Heart left ventricle (tissue), 16 donors: ENCODE data around the gene ARHGAP8. TPM values are rescaled to one million over a fixed set of nuclear protein-coding genes. Genes with fewer than 3 reads are reported as not detected.

Experiments
- ATAC-seq, 4 donors: fragments of 200-7000 bp; cut with Tn5 transposase; one replicate each; pipeline ENCODE4 v1.9.1; 2020 to 2022; ENCODE audit warnings: moderate library complexity in 4 of 4, mild to moderate bottlenecking in 3 of 4, moderate number of reproducible peaks in 1 of 4
- DNase-seq, 5 donors: peaks; one replicate each; pipeline ENCODE4 v3.0.0-alpha.2; 2020
- H3K27ac ChIP-seq, 12 donors: fragments of 200-600 bp; sonication (generic) in 4 of 12; one replicate each; pipeline versions ENCODE4 v1.5.0 to v1.8.0; 2016 to 2022; ENCODE audit warnings: mild to moderate bottlenecking in 2 of 12
- H3K27me3 ChIP-seq, 9 donors: fragments of 200-600 bp; sonication (generic) in 2 of 9; one replicate each; pipeline versions ENCODE4 v1.5.1 to v1.8.0; 2016 to 2022; ENCODE audit warnings: mild to moderate bottlenecking in 3 of 9
- H3K36me3 ChIP-seq, 9 donors: fragments of 200-600 bp; sonication (generic) in 2 of 9; one replicate each; pipeline versions ENCODE4 v1.5.0 to v1.8.0; 2018 to 2022; ENCODE audit warnings: mild to moderate bottlenecking in 2 of 9
- H3K4me1 ChIP-seq, 12 donors: fragments of 200-600 bp; sonication (generic) in 4 of 12; one replicate each; pipeline versions ENCODE4 v1.5.0 to v1.8.0; 2016 to 2022; ENCODE audit warnings: mild to moderate bottlenecking in 3 of 12
- H3K4me3 ChIP-seq, 12 donors: fragments of 200-600 bp; sonication (generic) in 4 of 12; one replicate each; pipeline versions ENCODE4 v1.5.0 to v1.8.0; 2017 to 2022; ENCODE audit warnings: mild to moderate bottlenecking in 9 of 12, moderate library complexity in 4 of 12
- H3K9me3 ChIP-seq, 12 donors: fragments of 200-600 bp; sonication (generic) in 4 of 12; one replicate each; pipeline versions ENCODE4 v1.5.0 to v1.8.0; 2016 to 2022; ENCODE audit warnings: mild to moderate bottlenecking in 1 of 12
- CTCF ChIP-seq, 12 donors: fragments of 200-600 bp; sonication (generic) in 4 of 12; IDR thresholded peaks; one replicate each; pipeline versions ENCODE4 v1.5.0 to v1.8.0; 2018 to 2022; ENCODE audit warnings: antibody characterized with exemption in 12 of 12, mild to moderate bottlenecking in 5 of 12
- POLR2A ChIP-seq, 2 donors: fragments of 450-650 bp; IDR thresholded peaks; one replicate each; pipeline ENCODE4 v1.6.1; 2017; ENCODE audit warnings: antibody characterized with exemption in 2 of 2, mild to moderate bottlenecking in 2 of 2, moderate library complexity in 2 of 2
- WGBS, 4 donors: extraction: QIAGEN DNeasy Blood & Tissue Kit in 2 of 4; methylation state at CpG; one replicate each; pipeline versions ENCODE4 v1.1.5 to v1.1.7; 2013 to 2018; 5-methylcytosine and 5-hydroxymethylcytosine counted together
- intact Hi-C, 10 donors: fragments of 100-400 bp; cut with DNase I; formaldehyde crosslinking; loops; one replicate each; pipeline versions ENCODE4 v1.11.1 to v1.14.2; 2022
- polyA plus RNA-seq, 2 donors: library from polyadenylated mRNA; stranded (reverse); fragments of 200-250 nt; gene quantifications; one replicate each; pipeline ENCODE4 v1.2.3, GENCODE V29; 2013
- total RNA-seq, 9 donors: library from RNA; depleted of rRNA in 2 of 9; stranded (reverse); fragments of >200 nt in 2 of 9; fragmentation: NEBNext Ultra II Directional in 3 of 9; extraction: Animal tissue kit (Norgen Biotek cat#: 25700) in 3 of 9; gene quantifications; one replicate each; pipeline versions ENCODE4 v1.1.0 to v1.2.4, GENCODE V29; 2016 to 2023
- donor health status: ischemic (EF 13 %, LVEDD 7.1; RV severe dilation, severe dysfunction).
- donor health status: healthy with polysubstance abuse.
- donor health status: DM: no; HTN: yes; CAD: no.
- donor health status: DM: no; HTN: no; CAD: no.
- donor health status: ischemic (EF 25% LVEDD 6.9; RV normal size, moderate dysfunction).
- donor health status: ischemic (EF 25% LVEDD 5.7; RV mildly dilated, moderate dysfunction).
- donor health status: healthy.
- donor health status: DM: yes; HTN: yes; CAD: no.
- donor health status: ischemic (EF 35%, LVEDD 5.7; RV mildly dilated, moderate dysfunction).
- donor health status: nonischemic (EF 11% LVEDD 7.7; RV severe dilation, severe dysfunction).
- donor health status: DM: yes; HTN: yes; CAD: no.
- donor health status: PGD.
- donor health status: ischemic (EF 29% LVEDD 5.4; RV normal size, mild dysfunction).
- donor health status: nonischemic (EF 23%, LVEDD 6.1; RV moderate dilation, normal function).

Gene ARHGAP8
- total and polyA plus RNA-seq, 11 donors, result 0.08 to 1.3 (median 0.23) TPM; not detected in 7

DNA sequence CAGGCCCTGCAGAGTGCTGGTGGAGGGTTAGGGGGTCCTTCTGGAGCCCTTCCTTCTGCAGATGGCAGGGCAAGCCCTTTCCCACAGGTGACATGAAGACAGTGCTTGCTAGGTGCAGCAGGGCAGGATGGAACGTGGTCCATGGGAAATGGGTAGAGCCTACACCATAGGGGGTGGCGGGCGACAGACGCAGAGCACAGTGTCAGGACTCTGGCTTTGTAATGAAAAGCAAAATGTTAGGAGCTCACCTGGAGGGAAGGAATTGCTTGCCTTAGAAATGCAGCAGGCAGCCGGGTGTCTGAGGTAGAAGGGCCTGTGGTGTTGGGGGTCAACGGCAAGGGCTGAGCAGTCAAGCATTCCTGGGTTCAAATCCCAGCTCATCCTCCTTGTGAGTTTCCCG is 54.9 kb downstream of the ARHGAP8 start:
- DNase-seq (no peak), ATAC-seq (no peak)
- no peaks in the 10 kb centered on the region for H3K9me3 ChIP-seq
- H3K27me3 ChIP-seq, result no peaks in the 10 kb centered on the region
- H3K27ac ChIP-seq, result no peak overlapping the region
- no peaks in the 10 kb centered on the region for H3K36me3 ChIP-seq
- no peaks in the 10 kb centered on the region for H3K4me1 ChIP-seq
- intact Hi-C loops, result no loop called here
- WGBS, 4 donors, result 71 to 75% (median 73%) methylated on average over 7 of the region's 7 CpGs
- TF ChIP-seq POLR2A (IDR thresholded peaks at IDR 0.05), result no peak
- no peak for TF ChIP-seq CTCF (IDR thresholded peaks at IDR 0.05)
- H3K4me3 ChIP-seq, result no peak overlapping the region

GRCh38 chr22:44807915-44808690 is 55.7 kb downstream of the ARHGAP8 start:
- TF ChIP-seq POLR2A (IDR thresholded peaks at IDR 0.05) (no peak), CTCF (IDR thresholded peaks at IDR 0.05) (no peak)
- Histone ChIP-seq H3K4me3 (no peak overlapping the region), H3K27me3 (no peaks in the 10 kb centered on the region), H3K36me3 (no peaks in the 10 kb centered on the region), H3K9me3 (peaks cover 0 to 5% (median 0%) of the 10 kb centered on the region in 12 donors), H3K4me1 (no peaks in the 10 kb centered on the region), H3K27ac (no peak overlapping the region)
- WGBS, 4 donors, result 51 to 62% (median 58%) methylated on average over 20 to 21 of the region's 21 CpGs
- no peak for ATAC-seq
- intact Hi-C loops, result no loop called here
- peak in 1 of 5 donors; percentile 6 for DNase-seq

DNA sequence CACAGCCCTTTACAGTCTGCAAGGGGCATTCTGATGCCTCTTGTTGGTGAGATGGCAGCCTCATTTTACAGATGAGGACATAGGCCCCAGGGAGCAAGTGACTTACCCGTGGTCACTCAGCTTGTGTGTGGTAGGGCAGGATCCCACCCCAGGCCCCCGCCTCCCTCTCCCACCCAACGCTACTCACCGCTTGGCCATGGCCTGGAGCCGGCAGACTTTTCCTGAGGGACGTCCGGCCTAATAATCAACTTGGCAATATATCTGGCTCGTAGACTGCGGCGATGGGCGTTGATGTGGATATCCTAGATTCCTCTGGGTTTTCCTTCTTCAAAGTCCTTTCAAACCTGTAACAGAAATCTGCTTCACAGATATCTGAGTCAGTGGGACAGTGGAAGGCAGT is 57.1 kb downstream of the ARHGAP8 start:
- Histone ChIP-seq H3K27me3 (no peaks in the 10 kb centered on the region), H3K27ac (no peak overlapping the region), H3K36me3 (no peaks in the 10 kb centered on the region), H3K9me3 (peaks cover 0 to 5% (median 0%) of the 10 kb centered on the region in 12 donors), H3K4me3 (no peak overlapping the region), H3K4me1 (no peaks in the 10 kb centered on the region)
- 68 to 77% (median 75%) methylated on average over 10 to 11 of the region's 11 CpGs for WGBS, 4 donors
- no peak for TF ChIP-seq CTCF (IDR thresholded peaks at IDR 0.05)
- TF ChIP-seq POLR2A (IDR thresholded peaks at IDR 0.05), result no peak
- ATAC-seq (no peak), DNase-seq (peak in 1 of 5 donors; percentile 15)
- intact Hi-C loops, result no loop called here

DNA sequence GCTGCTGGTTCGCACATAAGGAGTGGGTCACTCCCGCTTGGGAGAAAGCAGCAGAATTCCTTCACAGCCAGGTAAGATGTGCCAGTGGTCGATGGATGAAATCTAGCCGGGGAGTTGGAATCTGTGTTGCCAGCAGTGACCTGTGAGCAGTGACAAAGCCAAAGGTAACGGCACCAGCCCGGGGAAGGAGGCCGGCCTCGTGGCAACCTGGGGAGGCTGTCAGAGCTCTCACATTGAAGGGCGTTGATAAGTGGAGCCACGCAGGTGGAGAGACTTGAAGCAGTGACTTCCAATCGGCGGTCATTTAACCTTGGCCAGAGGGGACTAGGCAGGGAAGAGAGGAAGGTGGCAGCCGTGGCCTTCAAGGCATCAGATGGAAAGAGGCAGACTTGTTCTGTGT is 58.8 kb downstream of the ARHGAP8 start:
- ATAC-seq (no peak), DNase-seq (peak in 1 of 5 donors; percentile 3)
- 82 to 87% (median 85%) methylated on average over 13 of the region's 13 CpGs for WGBS, 4 donors
- no peaks in the 10 kb centered on the region for H3K36me3 ChIP-seq
- peaks cover 0 to 4% (median 0%) of the 10 kb centered on the region in 9 donors for H3K27me3 ChIP-seq
- H3K4me3 ChIP-seq, result no peak overlapping the region
- H3K27ac ChIP-seq, result no peak overlapping the region
- TF ChIP-seq POLR2A (IDR thresholded peaks at IDR 0.05) (no peak), CTCF (IDR thresholded peaks at IDR 0.05) (no peak)
- intact Hi-C loops, result no loop called here
- H3K9me3 ChIP-seq, result peaks cover 0 to 5% (median 0%) of the 10 kb centered on the region in 12 donors
- H3K4me1 ChIP-seq, result no peaks in the 10 kb centered on the region
